T-cell (primary cell): Measurements from ENCODE around the gene ACVR1B. TPM values are rescaled to one million over a fixed set of nuclear protein-coding genes. Genes with fewer than 3 reads are reported as not detected.
"Not testable (repeated sequence)": the region's sequence is repeated elsewhere in the genome, so short reads cannot be mapped to it uniquely, and the experiment has no call there.

Source experiments
- ATAC-seq, 4 experiments: fragments of 200-7000 bp in 3 of 4; fragments of 150-1000 bp in 1 of 4; cut with Tn5 transposase; replicated peaks in 1 of 4; 1 replicate in 3 of 4; 2 replicates in 1 of 4; pipeline ENCODE4 v1.10.0; 2021; ENCODE audit warnings: moderate library complexity in 3 of 4, mild to moderate bottlenecking in 2 of 4, moderate number of reproducible peaks in 1 of 4
- CTCF ChIA-PET, 2 donors: fragments of 300-600 bp; sonication (Branson Sonifier 250); formaldehyde crosslinking; loops; one replicate each; lab custom pipeline; 2022; ENCODE audit warnings: antibody characterized with exemption in 2 of 2; lab: Charles Lee
- POLR2A ChIA-PET, 2 donors: fragments of 300-600 bp; sonication (Branson Sonifier 250); formaldehyde crosslinking; loops; one replicate each; lab custom pipeline; 2022; ENCODE audit warnings: antibody characterized with exemption in 2 of 2; lab: Charles Lee
- DNase-seq, 35 experiments: peaks; one replicate each; pipeline versions ENCODE4 v3.0.0 to v3.0.0-alpha.2; 2013 to 2023
- H3K27ac ChIP-seq: one replicate; pipeline ENCODE4 v1.5.1; 2013; ENCODE audit warnings: low read length
- H3K27me3 ChIP-seq, 2 experiments: replicated peaks in 1 of 2; 1 replicate in 1 of 2; 2 replicates in 1 of 2; pipeline versions ENCODE4 v1.6.1 to v1.7.0; 2013; ENCODE audit warnings: low read length in 1 of 2, mixed read lengths in 1 of 2; ENCODE audit not compliant: control insufficient read depth in 2 of 2, insufficient read depth in 2 of 2; ENCODE audit errors: extremely low read depth in 1 of 2
- H3K36me3 ChIP-seq, 2 donors: 1 replicate in 1 of 2; 2 replicates in 1 of 2; pipeline versions ENCODE4 v1.6.1 to v1.7.0; 2013; ENCODE audit warnings: low read length in 1 of 2; ENCODE audit not compliant: control insufficient read depth in 2 of 2, insufficient read depth in 1 of 2; ENCODE audit errors: extremely low read depth in 1 of 2
- H3K4me1 ChIP-seq, 2 experiments: 1 replicate in 1 of 2; 2 replicates in 1 of 2; pipeline versions ENCODE4 v1.6.1 to v1.7.0; 2013; ENCODE audit warnings: low read length in 2 of 2, mixed read lengths in 1 of 2; ENCODE audit not compliant: insufficient read depth in 2 of 2, control insufficient read depth in 1 of 2; ENCODE audit errors: extremely low read depth in 1 of 2
- H3K4me3 ChIP-seq, 2 donors: 1 replicate in 1 of 2; 2 replicates in 1 of 2; pipeline versions ENCODE4 v1.5.1 to v1.7.0; 2013; ENCODE audit warnings: mild to moderate bottlenecking in 2 of 2, low read length in 1 of 2, moderate library complexity in 1 of 2; ENCODE audit not compliant: control insufficient read depth in 1 of 2; ENCODE audit errors: extremely low read depth in 1 of 2
- H3K9me3 ChIP-seq: 2 replicates; pipeline ENCODE4 v1.7.0; 2013
- H3K27ac Mint-ChIP-seq, 2 donors: one replicate each; pipeline ENCODE4 v1.8.0; 2020 to 2021; ENCODE audit warnings: mild to moderate bottlenecking in 2 of 2, mixed read lengths in 2 of 2
- H3K27me3 Mint-ChIP-seq, 2 donors: one replicate each; pipeline ENCODE4 v1.8.0; 2021 to 2022; ENCODE audit warnings: mixed read lengths in 2 of 2
- H3K36me3 Mint-ChIP-seq: one replicate; pipeline ENCODE4 v1.8.0; 2021; ENCODE audit warnings: mixed read lengths
- H3K4me1 Mint-ChIP-seq, 3 donors: one replicate each; pipeline ENCODE4 v1.8.0; 2020 to 2022; ENCODE audit warnings: mixed read lengths in 3 of 3, mild to moderate bottlenecking in 1 of 3
- H3K4me3 Mint-ChIP-seq, 3 donors: one replicate each; pipeline ENCODE4 v1.8.0; 2020 to 2022; ENCODE audit warnings: mild to moderate bottlenecking in 3 of 3, mixed read lengths in 3 of 3, moderate library complexity in 3 of 3
- H3K9me3 Mint-ChIP-seq, 3 donors: one replicate each; pipeline ENCODE4 v1.8.0; 2020 to 2022; ENCODE audit warnings: mixed read lengths in 3 of 3
- WGBS: methylation state at CpG from one replicate; pipeline ENCODE4 v1.1.5; 2013; ENCODE audit warnings: missing lambda C conversion rate; ENCODE audit not compliant: insufficient coverage; 5-methylcytosine and 5-hydroxymethylcytosine counted together
- total RNA-seq, 35 experiments: library from RNA in 6 of 35; stranded (reverse) in 6 of 35; fragments of 120-200 nt in 1 of 35; gene quantifications; one replicate each; pipeline versions ENCODE4 v1.2.1 to v1.2.4 and lab custom pipeline; 2013 to 2026

Gene ACVR1B
- total RNA-seq, 5 donors from 2014 or later (not counting 1 experiment from before 2014, with no cell fraction given), result 9.0 to 12.6 (median 11.8) TPM

DNA sequence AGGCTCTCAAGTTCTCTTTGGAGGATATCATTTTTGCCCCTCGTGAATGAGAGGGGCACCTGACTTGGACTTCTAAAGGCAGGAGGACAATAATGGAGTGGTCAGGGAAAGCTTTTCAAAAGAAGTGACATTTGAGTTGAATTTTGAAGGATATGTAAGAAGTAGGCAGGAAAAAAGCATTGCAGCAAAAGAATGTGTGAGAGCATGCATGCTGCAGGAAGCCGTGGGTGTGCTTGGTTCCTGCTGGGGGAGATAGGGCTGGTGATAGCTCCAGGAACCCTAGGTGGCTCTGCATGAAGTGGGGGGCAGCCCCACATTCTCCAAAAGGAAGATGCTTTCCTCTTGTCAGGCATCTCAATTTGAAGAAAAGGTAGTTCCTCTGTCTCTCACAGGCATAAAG is 23.1 kb downstream of the ACVR1B start:
- H3K27ac Mint-ChIP-seq, result peak overlapping the region; percentile 71 to 89
- Histone ChIP-seq H3K27me3 (no peaks in the 10 kb centered on the region), H3K9me3 (no peaks in the 10 kb centered on the region), H3K27ac (no peak overlapping the region), H3K4me1 (peaks cover 57 to 70% of the 10 kb centered on the region in 2 experiments), H3K36me3 (peaks cover 5 to 15% of the 10 kb centered on the region in 2 donors), H3K4me3 (peak overlapping the region in 1 of 2 donors; percentile 40)
- POLR2A ChIA-PET, result no interaction called here
- peak overlapping the region in 1 of 3 donors; percentile 64 for H3K4me3 Mint-ChIP-seq
- CTCF ChIA-PET, result interaction anchor here (0.8 to 1.0 kb wide), 4 partner anchors 10 to 52 kb away, joined by 3 read pairs; partner anchors contain the start of gene TAMALIN (in 1 of the 2)
- H3K4me1 Mint-ChIP-seq, result peaks cover 66 to 76% (median 68%) of the 10 kb centered on the region in 3 donors
- H3K36me3 Mint-ChIP-seq, result peaks cover 17% of the 10 kb centered on the region
- DNase-seq (peak in 1 of 35 experiments; percentile 19), ATAC-seq (peak in 2 of 4 experiments; percentile 30 to 39)
- H3K27me3 Mint-ChIP-seq, result no peaks in the 10 kb centered on the region
- H3K9me3 Mint-ChIP-seq, result no peaks in the 10 kb centered on the region
- WGBS, result 33% methylated on average over 1 of the region's 2 CpGs

- ChIA-PET CTCF (interaction anchor here (0.8 to 1.0 kb wide), 4 partner anchors 9 to 52 kb away, joined by 3 read pairs; partner anchors contain the start of gene TAMALIN (in 1 of the 2)), POLR2A (interaction anchor here in 1 of 2 donors (0.5 kb wide), 1 partner anchor 627 kb away, joined by 3 read pairs; no protein-coding TSS in a partner anchor)
- H3K36me3 Mint-ChIP-seq, result peaks cover 17% of the 10 kb centered on the region
- DNase-seq, result no peak
- no peaks in the 10 kb centered on the region for H3K9me3 Mint-ChIP-seq
- Histone ChIP-seq H3K4me3 (peak overlapping the region in 1 of 2 donors; percentile 40), H3K27ac (no peak overlapping the region), H3K9me3 (no peaks in the 10 kb centered on the region), H3K4me1 (peaks cover 54 to 67% of the 10 kb centered on the region in 2 experiments), H3K27me3 (no peaks in the 10 kb centered on the region), H3K36me3 (peaks cover 5 to 15% of the 10 kb centered on the region in 2 donors)
- no peaks in the 10 kb centered on the region for H3K27me3 Mint-ChIP-seq
- no peak for ATAC-seq
- 49% methylated on average over 4 of the region's 8 CpGs for WGBS
- H3K4me3 Mint-ChIP-seq, result peak overlapping the region in 1 of 3 donors; percentile 64
- peak overlapping the region; percentile 7 to 71 for H3K27ac Mint-ChIP-seq
- peaks cover 65 to 76% (median 66%) of the 10 kb centered on the region in 3 donors for H3K4me1 Mint-ChIP-seq
Measured at GRCh38 chr12:51975196-51975595, 23.7 kb downstream of the ACVR1B start.

- Mint-ChIP-seq H3K27ac (no peak overlapping the region), H3K36me3 (peaks cover 23% of the 10 kb centered on the region), H3K9me3 (no peaks in the 10 kb centered on the region), H3K4me3 (no peak overlapping the region), H3K27me3 (no peaks in the 10 kb centered on the region), H3K4me1 (peaks cover 58 to 71% (median 60%) of the 10 kb centered on the region in 3 donors)
- ATAC-seq (no peak), DNase-seq (no peak)
- POLR2A ChIA-PET, result interaction anchor here (0.6 kb wide), 2 partner anchors 33 to 101 kb away, joined by 3 to 5 read pairs; no protein-coding TSS in a partner anchor
- Histone ChIP-seq H3K27ac (no peak overlapping the region), H3K27me3 (no peaks in the 10 kb centered on the region), H3K4me3 (no peak overlapping the region), H3K4me1 (peaks cover 51 to 54% of the 10 kb centered on the region in 2 experiments), H3K9me3 (no peaks in the 10 kb centered on the region), H3K36me3 (peaks cover 9 to 24% of the 10 kb centered on the region in 2 donors)
- WGBS, result 100% methylated on average over 4 of the region's 10 CpGs
- CTCF ChIA-PET, result interaction anchor here in 1 of 2 donors (0.6 to 1.0 kb wide), 3 partner anchors 15 to 1010 kb away, joined by 3 to 8 read pairs (median 3); no protein-coding TSS in a partner anchor
Measured at GRCh38 chr12:51976376-51977160, 25.1 kb downstream of the ACVR1B start.

- Histone ChIP-seq H3K27ac (no peak overlapping the region), H3K4me1 (peaks cover 45 to 49% of the 10 kb centered on the region in 2 experiments), H3K36me3 (peaks cover 9 to 24% of the 10 kb centered on the region in 2 donors), H3K9me3 (no peaks in the 10 kb centered on the region), H3K4me3 (no peak overlapping the region), H3K27me3 (no peaks in the 10 kb centered on the region)
- DNase-seq (no peak), ATAC-seq (no peak)
- H3K36me3 Mint-ChIP-seq, result peaks cover 29% of the 10 kb centered on the region
- no peak overlapping the region for H3K4me3 Mint-ChIP-seq
- ChIA-PET POLR2A (interaction anchor here (0.6 to 0.7 kb wide), 4 partner anchors 101 to 579 kb away, joined by 5 to 10 read pairs (median 6); no protein-coding TSS in a partner anchor), CTCF (interaction anchor here (0.6 to 1.0 kb wide), 4 partner anchors 15 to 151 kb away, joined by 3 to 8 read pairs (median 6); no protein-coding TSS in a partner anchor)
- 89% methylated on average over 3 of the region's 8 CpGs for WGBS
- H3K9me3 Mint-ChIP-seq, result no peaks in the 10 kb centered on the region
- no peaks in the 10 kb centered on the region for H3K27me3 Mint-ChIP-seq
- H3K27ac Mint-ChIP-seq, result no peak overlapping the region
- peaks cover 51 to 63% (median 52%) of the 10 kb centered on the region in 3 donors for H3K4me1 Mint-ChIP-seq
Measured at GRCh38 chr12:51977320-51977753, 25.8 kb downstream of the ACVR1B start.

DNA sequence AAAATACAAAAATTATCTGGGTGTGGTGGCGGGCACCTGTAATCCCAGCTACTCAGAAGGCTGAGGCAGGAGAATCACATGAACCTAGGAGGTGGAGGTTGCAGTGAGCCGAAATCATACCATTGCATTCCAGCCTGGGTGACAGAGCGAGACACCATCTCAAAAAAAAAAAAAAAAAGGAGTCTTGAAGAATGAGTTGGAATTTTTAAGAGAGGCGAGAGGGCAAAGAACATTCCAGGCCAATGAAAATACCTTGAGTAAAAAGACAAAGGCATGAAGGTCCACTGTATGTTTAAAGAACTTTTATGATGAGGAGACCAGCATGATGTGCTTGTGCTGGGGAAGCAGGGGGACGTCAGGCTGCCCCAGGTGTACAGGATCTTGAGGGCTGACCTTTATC is 27.8 kb downstream of the ACVR1B start:
- H3K27me3 ChIP-seq, H3K27ac ChIP-seq, H3K27me3 Mint-ChIP-seq, POLR2A ChIA-PET, H3K9me3 Mint-ChIP-seq, H3K27ac Mint-ChIP-seq, H3K9me3 ChIP-seq, ATAC-seq, DNase-seq, H3K4me3 Mint-ChIP-seq, H3K4me3 ChIP-seq: not testable (repeated sequence)
- peaks cover 31 to 43% (median 33%) of the 10 kb centered on the region in 3 donors for H3K4me1 Mint-ChIP-seq
- H3K36me3 ChIP-seq, result peaks cover 15 to 29% of the 10 kb centered on the region in 2 donors
- peaks cover 42% of the 10 kb centered on the region for H3K36me3 Mint-ChIP-seq
- WGBS, result 96% methylated on average over 3 of the region's 5 CpGs
- H3K4me1 ChIP-seq, result peaks cover 27 to 29% of the 10 kb centered on the region in 2 experiments
- CTCF ChIA-PET, result interaction anchor here (0.7 to 1.4 kb wide), 3 partner anchors 24 to 56 kb away, joined by 5 to 6 read pairs (median 5); no protein-coding TSS in a partner anchor
